ENCODE data around the gene OR52E8. TPM values are rescaled to one million over a fixed set of nuclear protein-coding genes. Genes with fewer than 3 reads are reported as not detected.

OR52E8 gene
- total and polyA plus RNA-seq, 9 of the 15 experiments (the other 6 are each of a cell fraction or from before 2014, with no cell fraction given), result not detected

DNA sequence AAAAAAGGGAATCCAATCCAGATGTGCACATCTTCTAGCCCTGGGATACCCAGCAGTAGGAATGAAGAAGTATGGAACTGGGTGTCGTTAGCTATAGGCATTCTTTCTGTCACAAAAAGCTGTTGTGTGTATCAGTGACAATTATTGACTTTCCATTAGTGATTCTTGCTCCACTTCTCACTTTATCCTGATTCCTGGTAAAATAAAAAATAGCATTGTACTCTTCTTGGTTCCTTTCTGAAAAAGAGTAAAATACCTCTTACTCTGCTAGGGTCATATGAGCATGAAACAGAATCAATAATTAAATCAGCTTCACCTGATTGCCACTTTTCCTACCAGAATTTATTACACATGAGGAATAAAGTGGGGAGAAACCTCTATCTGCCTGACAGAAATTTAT, 15.7 kb downstream of the OR52E8 start, which contains the start of gene OR52E6:
Gene OR52E6 (minus strand): TSS at position 101 of the 400 bp plus-strand sequence. CDS start 0 bp downstream, at position 101.
- 0% methylated on average over 1 of the region's 1 CpG for WGBS (ENCODE audit: insufficient coverage, low coverage, missing lambda C conversion rate)
- BruUV-seq (replicated peaks), result no TSS peak
- DNase-seq (ENCODE audit: extremely low read depth in 1 of 4, low spot score in 3 of 4) (no peak), ATAC-seq (no peak), FAIRE-seq (no peak)
- Histone ChIP-seq H3K27ac (ENCODE audit: extremely low read depth, low read depth, low read length) (no peak within 1 kb of the TSS), H3K9ac (ENCODE audit: insufficient read depth in 1 of 2, low read depth in 2 of 2, low read length in 2 of 2) (no peak within 1 kb of the TSS), H3K36me3 (ENCODE audit: control insufficient read depth, insufficient read depth, low read length) (no peaks in the 10 kb centered on the region), H3K9me3 (replicated peaks; ENCODE audit: control insufficient read depth, insufficient read depth, low read depth, low read length) (no peaks in the 10 kb centered on the region), H2AFZ (ENCODE audit: low read depth, low read length) (no peak within 1 kb of the TSS), H3K4me2 (ENCODE audit: insufficient read depth, low read length) (no peak within 1 kb of the TSS), H3K79me2 (ENCODE audit: control insufficient read depth, insufficient read depth, low read length) (no peaks in the 10 kb centered on the region), H3K4me3 (no peak within 1 kb of the TSS), H3K4me1 (replicated peaks in 1 of 2; ENCODE audit: control insufficient read depth in 2 of 2, insufficient read depth in 2 of 2, low read length in 2 of 2) (no peaks in the 10 kb centered on the region), H3K27me3 (ENCODE audit: control insufficient read depth in 2 of 2, insufficient read depth in 2 of 2, low read length in 2 of 2) (no peaks in the 10 kb centered on the region), H3K9me1 (ENCODE audit: control insufficient read depth, insufficient read depth, low read length) (no peaks in the 10 kb centered on the region), H4K20me1 (replicated peaks; ENCODE audit: control insufficient read depth, insufficient read depth, low read length) (no peaks in the 10 kb centered on the region)
- in situ Hi-C loops (cut with MboI), result no loop called here
- ChIA-PET POLR2A (no interaction called here), CTCF (ENCODE audit: low intra/inter-chr PET ratio) (no interaction called here)
- TF ChIP-seq, protein P1, sequence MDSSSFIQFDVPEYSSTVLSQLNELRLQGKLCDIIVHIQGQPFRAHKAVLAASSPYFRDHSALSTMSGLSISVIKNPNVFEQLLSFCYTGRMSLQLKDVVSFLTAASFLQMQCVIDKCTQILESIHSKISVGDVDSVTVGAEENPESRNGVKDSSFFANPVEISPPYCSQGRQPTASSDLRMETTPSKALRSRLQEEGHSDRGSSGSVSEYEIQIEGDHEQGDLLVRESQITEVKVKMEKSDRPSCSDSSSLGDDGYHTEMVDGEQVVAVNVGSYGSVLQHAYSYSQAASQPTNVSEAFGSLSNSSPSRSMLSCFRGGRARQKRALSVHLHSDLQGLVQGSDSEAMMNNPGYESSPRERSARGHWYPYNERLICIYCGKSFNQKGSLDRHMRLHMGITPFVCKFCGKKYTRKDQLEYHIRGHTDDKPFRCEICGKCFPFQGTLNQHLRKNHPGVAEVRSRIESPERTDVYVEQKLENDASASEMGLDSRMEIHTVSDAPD (CRISPR knock-in tag; IDR thresholded peaks at IDR 0.05), result no peak
- TF ChIP-seq, protein P2, sequence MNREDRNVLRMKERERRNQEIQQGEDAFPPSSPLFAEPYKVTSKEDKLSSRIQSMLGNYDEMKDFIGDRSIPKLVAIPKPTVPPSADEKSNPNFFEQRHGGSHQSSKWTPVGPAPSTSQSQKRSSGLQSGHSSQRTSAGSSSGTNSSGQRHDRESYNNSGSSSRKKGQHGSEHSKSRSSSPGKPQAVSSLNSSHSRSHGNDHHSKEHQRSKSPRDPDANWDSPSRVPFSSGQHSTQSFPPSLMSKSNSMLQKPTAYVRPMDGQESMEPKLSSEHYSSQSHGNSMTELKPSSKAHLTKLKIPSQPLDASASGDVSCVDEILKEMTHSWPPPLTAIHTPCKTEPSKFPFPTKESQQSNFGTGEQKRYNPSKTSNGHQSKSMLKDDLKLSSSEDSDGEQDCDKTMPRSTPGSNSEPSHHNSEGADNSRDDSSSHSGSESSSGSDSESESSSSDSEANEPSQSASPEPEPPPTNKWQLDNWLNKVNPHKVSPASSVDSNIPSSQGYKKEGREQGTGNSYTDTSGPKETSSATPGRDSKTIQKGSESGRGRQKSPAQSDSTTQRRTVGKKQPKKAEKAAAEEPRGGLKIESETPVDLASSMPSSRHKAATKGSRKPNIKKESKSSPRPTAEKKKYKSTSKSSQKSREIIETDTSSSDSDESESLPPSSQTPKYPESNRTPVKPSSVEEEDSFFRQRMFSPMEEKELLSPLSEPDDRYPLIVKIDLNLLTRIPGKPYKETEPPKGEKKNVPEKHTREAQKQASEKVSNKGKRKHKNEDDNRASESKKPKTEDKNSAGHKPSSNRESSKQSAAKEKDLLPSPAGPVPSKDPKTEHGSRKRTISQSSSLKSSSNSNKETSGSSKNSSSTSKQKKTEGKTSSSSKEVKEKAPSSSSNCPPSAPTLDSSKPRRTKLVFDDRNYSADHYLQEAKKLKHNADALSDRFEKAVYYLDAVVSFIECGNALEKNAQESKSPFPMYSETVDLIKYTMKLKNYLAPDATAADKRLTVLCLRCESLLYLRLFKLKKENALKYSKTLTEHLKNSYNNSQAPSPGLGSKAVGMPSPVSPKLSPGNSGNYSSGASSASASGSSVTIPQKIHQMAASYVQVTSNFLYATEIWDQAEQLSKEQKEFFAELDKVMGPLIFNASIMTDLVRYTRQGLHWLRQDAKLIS (CRISPR knock-in tag; IDR thresholded peaks at IDR 0.05), result no peak
- TF ChIP-seq, protein P3, sequence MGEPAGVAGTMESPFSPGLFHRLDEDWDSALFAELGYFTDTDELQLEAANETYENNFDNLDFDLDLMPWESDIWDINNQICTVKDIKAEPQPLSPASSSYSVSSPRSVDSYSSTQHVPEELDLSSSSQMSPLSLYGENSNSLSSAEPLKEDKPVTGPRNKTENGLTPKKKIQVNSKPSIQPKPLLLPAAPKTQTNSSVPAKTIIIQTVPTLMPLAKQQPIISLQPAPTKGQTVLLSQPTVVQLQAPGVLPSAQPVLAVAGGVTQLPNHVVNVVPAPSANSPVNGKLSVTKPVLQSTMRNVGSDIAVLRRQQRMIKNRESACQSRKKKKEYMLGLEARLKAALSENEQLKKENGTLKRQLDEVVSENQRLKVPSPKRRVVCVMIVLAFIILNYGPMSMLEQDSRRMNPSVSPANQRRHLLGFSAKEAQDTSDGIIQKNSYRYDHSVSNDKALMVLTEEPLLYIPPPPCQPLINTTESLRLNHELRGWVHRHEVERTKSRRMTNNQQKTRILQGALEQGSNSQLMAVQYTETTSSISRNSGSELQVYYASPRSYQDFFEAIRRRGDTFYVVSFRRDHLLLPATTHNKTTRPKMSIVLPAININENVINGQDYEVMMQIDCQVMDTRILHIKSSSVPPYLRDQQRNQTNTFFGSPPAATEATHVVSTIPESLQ (CRISPR knock-in tag; IDR thresholded peaks at IDR 0.05), result no peak
- intact Hi-C loops (cut with micrococcal nuclease), result no loop called here
